ENCODE measurements around the gene ZNF766.
A peak's percentile ranks its signal among the peaks of the same experiment; 100 is the strongest.
"Not testable (repeated sequence)": the region's sequence is repeated elsewhere in the genome, so short reads cannot be mapped to it uniquely, and the experiment has no call there.

ZNF766 gene

GRCh38 chr19:52269338-52270261, at the start of gene ZNF766:
TSS of gene ZNF766 (plus strand) at chr19:52269587. CDS start at chr19:52269614, 27 bp downstream.
- DNase-seq (ENCODE audit: low read depth), result peak; percentile 84

GRCh38 chr19:52219611-52220010, 49.8 kb upstream of the ZNF766 start:
- no peak for DNase-seq (ENCODE audit: low read depth)

DNA sequence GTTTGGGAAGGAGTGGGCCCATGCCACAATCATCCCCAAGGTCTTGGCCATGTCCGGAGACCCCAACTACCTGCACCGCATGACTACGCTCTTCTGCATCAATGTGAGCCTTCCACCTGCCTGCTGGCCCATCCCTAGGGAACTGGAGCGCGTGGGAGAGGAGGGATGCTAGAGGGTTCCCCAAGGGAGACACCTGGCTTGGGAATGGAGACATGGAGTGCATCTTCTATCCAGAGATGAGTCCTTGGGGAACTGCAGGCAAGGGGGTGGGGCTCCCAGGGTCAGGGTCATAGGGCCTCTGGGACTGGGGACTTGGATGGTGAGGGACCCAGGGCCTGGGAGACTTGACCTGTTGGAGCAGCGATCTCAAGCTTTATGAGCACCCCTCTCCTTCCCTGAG, 48.4 kb upstream of the ZNF766 start:
- DNase-seq (ENCODE audit: low read depth), result no peak

GRCh38 chr19:52221831-52222375, 47.5 kb upstream of the ZNF766 start:
- DNase-seq (ENCODE audit: low read depth), result no peak

GRCh38 chr19:52224211-52224610, 45.2 kb upstream of the ZNF766 start:
- DNase-seq (ENCODE audit: low read depth), result no peak

GRCh38 chr19:52226652-52227051, 42.7 kb upstream of the ZNF766 start:
- DNase-seq (ENCODE audit: low read depth), result no peak

DNA sequence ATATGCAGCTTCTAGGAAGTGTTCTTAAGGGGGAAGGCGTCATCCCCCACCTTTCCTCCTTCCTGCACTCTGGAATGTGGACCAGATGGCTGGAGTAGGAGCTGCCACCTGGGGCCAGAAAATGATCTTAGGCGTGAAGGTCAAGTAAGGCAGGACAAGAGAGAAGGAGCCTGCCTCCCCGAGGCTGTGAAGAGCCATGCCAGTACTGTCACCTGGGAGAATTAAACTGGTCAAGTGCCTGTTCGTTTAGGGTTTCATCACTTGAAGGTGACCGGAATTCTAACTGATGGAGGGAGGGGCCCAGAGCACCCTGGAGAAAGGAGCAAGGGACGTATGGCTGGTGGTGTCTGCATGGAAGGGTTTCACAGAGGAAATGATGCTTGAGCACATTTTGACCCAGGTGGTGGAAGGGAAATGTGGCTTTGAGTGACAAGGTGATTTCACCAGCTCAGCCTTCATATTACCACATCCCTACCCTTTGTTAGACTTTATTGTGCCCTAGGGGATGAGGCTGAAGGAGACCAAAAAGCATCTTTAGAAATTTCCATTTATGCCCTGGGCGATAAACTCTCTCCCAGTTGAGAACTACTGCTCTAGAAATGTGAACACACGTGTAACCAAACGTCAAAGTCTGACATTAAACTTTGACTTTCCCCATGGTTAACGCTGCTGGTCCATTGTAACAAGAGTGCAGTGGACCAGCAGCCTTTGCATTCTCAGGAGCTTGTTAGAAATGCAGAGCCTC, 42.0 kb upstream of the ZNF766 start:
- DNase-seq (ENCODE audit: low read depth), result no peak

- DNase-seq (ENCODE audit: low read depth), result no peak
Observed at GRCh38 chr19:52227980-52228379, 41.4 kb upstream of the ZNF766 start.

- DNase-seq (ENCODE audit: low read depth), result no peak
Observed at GRCh38 chr19:52229524-52229923, 39.9 kb upstream of the ZNF766 start.

GRCh38 chr19:52230685-52231084, 38.7 kb upstream of the ZNF766 start:
- DNase-seq (ENCODE audit: low read depth), result no peak

DNA sequence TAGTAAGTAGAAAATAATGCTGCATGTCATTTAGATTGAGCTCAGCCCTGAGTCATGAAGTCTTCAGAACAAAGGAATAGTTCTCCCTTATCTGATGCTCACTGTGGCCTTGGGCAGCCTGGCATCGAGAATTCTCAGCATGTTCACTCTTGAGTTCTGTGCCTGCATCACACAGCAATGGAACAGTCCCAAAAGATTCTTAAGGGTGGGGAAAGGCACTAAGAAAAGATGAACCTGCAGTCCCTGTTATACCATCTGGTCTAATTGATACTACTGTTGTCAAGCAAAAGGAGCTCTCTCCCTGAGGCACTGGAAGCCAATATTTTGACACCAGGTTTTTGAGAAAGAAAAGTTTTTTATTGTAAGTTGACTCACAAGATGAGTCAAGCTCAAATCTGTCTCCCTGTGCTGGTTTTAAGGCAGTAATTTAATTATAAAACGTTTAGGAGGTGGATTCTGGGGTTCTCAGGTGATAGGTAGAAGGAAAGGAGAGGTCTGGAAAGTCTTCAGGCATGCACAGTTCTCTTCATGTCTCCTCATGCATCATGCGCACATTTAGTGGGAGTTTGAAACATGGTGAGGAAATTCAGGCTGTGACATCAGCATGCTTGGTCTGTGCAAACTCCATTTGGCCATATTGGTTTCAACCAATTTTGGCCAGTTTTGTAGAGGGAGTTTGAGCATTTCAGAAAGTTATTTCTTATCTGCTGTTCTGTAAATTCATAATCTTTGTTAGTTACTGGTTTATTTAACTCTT, 38.1 kb upstream of the ZNF766 start:
- no peak for DNase-seq (ENCODE audit: low read depth)

DNA sequence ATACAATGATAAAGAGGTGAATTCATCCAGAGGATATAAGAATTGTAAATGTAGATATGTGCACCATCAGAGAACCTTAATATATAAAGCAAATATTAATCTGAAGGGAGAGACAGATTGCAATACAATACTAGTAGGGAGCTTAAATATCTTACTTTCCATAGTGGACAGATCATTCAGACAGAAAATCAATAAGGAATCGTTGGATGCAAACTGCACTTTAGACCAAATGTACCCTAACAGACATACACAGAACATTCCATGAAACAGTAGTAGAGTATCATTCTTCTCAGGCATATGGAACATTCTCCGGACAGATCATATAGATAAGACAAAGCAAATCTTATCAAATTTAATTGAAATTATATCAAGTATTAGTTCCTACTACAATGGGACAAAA, 35.0 kb upstream of the ZNF766 start:
- no peak for DNase-seq (ENCODE audit: low read depth)

GRCh38 chr19:52237197-52237596, 32.2 kb upstream of the ZNF766 start:
- no peak for DNase-seq (ENCODE audit: low read depth)

GRCh38 chr19:52237771-52238400, 31.5 kb upstream of the ZNF766 start:
- peak; percentile 58 for DNase-seq (ENCODE audit: low read depth)

GRCh38 chr19:52244021-52244420, 25.4 kb upstream of the ZNF766 start:
- DNase-seq (ENCODE audit: low read depth), result no peak

GRCh38 chr19:52248241-52248640, 21.1 kb upstream of the ZNF766 start:
- DNase-seq (ENCODE audit: low read depth), result peak; percentile 17

DNA sequence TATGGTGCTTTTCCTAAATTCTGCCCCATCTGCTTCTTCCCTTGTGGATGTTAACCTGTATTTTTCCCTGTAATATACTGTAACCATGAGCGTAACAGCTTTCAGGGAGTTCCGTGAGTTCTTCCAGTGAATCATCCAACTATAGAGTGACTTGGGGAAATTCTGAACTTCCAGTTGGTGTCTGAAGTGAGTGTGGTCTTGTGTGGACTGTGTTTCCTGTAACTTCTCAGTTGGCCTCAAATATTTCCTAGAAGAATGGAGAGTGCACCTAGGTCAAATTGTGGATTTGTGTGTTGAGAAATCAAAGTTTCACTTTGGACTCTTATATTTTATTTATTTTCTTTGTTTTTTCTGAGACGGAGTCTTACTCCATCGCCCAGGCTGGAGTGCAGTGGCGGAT, 11.0 kb upstream of the ZNF766 start:
- DNase-seq (ENCODE audit: low read depth), result no peak

- not testable (repeated sequence) for DNase-seq (ENCODE audit: low read depth)
Observed at GRCh38 chr19:52265556-52265955, 3.8 kb upstream of the ZNF766 start.

DNA sequence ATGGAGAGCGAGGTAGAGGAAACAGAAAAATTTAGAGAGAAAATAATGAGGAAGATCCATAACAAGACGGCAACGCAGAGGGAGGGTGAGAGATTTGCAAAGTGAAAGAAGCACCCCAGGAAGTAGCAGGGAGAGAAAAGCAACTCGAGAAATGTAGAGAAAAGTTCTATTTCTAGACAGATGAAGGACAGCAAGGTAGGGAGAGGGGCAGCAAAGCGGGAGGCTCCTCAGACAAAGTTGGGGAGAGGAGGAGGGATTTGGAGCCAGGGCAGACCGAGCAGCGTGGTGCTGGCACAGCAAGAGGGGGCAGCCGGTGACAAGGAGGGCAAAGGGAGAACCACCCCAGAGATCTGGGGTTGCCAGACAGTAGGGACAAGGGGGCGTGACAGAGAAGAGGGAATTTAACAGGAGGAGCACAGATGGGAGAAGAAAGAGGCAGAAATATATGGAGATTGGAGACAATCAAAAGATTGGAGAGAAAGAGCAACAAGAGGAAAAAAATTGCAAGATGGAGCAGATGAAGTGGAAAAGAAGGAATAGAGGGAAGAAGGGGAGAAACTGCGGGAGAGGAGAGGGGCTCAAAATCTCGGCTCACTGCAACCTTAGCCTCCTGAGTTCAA, 989 bp downstream of the ZNF766 start:
- DNase-seq (ENCODE audit: low read depth), result no peak

DNA sequence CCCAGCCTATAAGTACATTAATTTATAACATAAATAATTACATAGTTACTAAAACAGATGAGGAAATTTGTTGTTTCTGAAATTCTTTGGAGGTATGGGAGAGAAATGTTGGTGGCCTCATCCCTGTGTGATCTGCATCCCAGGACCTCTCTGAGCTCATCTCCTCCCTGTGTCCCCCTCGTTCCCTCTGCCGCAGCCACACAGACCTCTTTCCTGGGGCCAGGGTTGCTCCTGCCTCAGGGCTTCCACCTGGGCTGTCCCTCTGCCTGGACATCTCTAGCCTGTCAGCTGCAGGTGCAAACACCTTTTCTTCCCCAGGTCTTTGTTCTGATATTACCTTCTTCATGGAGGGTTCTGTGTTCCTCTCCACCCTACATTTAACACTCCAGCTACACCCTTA, 3.9 kb downstream of the ZNF766 start:
- DNase-seq (ENCODE audit: low read depth), result no peak

- DNase-seq (ENCODE audit: low read depth), result no peak
Observed at GRCh38 chr19:52274191-52274590, 4.8 kb downstream of the ZNF766 start.

Data from HS-27A (cell line).